GM04504 (cell line): ENCODE data around the gene RAB8B.

Source experiments
- DNase-seq: peaks from one replicate; pipeline ENCODE4 v3.0.0-alpha.2; 2012; ENCODE audit warnings: low read depth

Gene RAB8B

DNA sequence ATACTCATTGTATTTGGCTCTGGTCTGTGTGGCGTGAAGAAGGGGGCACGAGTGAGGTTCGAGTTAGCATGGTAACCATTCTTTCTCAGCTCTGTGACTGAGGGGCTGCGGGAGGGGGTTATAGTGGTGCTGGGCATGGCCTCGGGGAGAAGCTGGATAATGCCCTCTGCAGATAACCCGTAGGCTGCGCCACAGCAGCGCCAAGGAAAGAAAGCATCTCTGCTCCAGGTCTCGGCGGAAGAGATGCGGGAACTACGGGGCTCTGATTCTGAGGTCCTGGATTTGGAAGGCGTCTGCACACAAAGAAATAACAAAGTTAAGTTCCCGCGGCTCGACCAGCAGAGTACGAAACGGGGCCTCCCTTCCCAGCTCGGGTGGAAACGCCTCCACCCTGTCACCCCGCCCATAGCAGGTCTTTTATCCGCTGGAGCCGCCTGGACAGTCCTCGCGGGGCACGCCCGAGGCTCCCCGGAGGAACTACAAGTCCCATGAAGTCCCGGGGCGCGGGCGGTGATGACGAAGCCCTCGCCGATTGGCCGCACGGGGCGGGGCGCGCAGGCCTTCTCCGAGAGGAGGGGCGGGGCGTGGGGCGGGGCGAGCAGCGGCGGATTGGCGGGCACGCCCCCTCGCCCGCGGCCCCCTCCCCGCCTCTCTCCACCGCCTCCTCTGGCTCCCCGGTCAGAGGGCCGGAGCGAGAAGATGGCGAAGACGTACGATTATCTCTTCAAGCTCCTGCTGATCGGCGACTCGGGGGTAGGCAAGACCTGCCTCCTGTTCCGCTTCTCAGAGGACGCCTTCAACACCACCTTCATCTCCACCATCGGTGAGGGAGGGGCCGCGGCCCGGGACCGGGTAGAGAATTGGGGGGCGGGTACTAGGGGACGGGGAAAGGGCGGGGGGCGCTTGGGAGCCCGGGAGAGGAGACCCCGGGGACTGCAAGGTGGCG, at the start of gene RAB8B:
RAB8B (plus strand) TSS at position 681 of the 946 bp plus-strand sequence; CDS start at position 700, 19 bp downstream.
- DNase-seq, result peak; percentile 91

GRCh38 chr15:63140936-63141335, 48.5 kb upstream of the RAB8B start:
- no peak for DNase-seq

DNA sequence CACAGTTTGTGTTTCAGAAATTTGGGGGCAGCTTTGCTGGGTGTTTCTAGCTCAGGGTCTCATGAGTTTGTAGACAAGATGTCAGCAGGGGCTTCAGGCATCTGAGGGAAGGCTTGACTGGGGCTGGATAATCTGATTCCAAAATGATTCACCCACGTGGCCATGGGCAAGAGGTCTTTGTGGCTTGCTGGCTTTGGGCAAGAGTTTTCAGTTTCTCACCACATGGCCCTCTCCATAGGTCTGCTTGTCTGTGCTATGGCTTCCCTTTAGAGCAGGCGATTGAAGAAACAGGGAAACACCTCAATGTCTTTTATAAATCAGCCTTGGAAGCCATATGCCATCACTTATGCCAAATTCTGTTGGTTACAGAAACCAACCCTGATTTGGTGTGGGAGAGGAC, 44.0 kb upstream of the RAB8B start:
- no peak for DNase-seq

DNA sequence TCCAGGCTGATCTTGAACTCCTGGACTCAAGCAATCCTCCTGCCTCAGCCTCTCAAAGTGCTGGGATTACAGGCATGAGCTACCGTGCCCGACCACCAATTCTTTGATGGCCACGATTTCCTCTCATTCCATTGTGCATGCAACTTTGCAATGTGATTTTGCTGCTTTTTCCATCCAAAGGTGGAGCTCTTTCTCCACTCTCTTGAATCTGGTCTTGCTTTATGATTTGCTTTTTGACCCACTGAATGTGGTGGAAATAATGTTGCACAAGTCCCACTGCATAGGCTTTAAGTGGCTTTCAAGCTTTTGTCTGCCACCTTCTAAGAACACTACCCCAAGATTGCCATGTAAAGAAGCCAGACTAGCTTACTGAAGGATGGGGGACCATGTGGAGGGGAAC, 42.7 kb upstream of the RAB8B start:
- DNase-seq, result no peak

- no peak for DNase-seq
Measured at GRCh38 chr15:63151665-63152064, 37.7 kb upstream of the RAB8B start.

DNA sequence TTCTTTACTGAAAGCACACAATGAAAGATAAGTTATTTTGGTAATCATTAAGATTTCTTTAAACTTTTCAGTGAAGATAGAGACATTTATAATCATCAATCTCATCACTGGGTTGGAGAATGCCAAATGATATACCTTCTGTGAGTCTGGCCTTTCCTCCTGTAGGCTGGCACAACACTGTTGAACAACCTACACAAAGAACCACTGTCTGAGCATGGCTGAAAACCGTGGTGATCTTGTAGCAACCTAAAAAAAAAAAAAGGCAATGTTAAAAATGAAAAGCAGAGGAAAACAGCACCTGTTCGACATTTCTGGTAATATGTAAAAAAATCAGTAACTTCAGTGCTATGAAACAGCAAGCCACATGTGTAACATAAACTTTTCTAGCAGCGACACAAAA, 33.9 kb upstream of the RAB8B start:
- no peak for DNase-seq

DNA sequence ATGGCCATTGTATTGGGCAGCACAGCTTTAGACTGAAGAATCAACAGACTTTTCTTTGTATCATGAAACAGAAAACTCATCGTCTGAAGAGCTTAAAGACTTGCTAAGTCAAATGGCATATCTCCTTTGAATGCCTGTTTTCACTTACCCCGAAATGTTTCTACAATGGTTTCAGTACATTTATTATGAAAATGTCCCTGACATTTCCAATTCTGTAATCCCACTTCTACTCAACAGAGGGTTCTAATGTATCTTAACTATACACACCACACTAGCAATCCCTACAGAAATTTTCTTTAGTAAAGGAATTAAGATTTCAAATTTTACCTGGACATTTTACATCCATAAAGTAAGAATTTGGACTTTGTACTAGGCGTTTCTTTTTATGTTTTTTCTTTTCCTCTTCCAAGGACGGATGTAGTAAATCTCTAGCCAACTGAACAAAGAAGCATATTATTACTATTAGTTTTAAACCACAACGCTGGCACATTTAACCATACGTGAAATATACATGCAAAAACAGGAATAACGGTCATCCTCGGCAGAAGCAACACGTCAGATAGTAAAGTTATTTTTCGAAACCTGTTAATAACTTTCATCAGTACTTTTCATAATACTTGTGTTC, 33.2 kb upstream of the RAB8B start:
- no peak for DNase-seq

DNA sequence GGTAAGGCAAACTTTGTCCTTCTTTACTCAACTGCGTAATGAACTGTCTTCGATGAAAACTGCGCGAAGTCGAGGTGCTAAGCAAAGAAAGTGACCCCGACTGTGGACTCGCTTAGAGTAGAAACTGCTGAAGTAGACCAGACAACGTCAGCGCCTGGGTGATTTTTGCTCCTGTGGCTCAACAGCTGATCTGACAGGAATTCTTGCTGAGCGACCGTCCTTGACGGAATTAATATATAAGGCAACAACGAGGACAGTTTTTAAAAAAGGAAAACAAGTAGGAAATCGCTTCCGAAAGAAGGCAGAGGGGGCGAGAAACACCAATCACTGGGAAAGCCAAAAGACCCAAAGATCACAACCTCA, 32.7 kb upstream of the RAB8B start:
- no peak for DNase-seq

DNA sequence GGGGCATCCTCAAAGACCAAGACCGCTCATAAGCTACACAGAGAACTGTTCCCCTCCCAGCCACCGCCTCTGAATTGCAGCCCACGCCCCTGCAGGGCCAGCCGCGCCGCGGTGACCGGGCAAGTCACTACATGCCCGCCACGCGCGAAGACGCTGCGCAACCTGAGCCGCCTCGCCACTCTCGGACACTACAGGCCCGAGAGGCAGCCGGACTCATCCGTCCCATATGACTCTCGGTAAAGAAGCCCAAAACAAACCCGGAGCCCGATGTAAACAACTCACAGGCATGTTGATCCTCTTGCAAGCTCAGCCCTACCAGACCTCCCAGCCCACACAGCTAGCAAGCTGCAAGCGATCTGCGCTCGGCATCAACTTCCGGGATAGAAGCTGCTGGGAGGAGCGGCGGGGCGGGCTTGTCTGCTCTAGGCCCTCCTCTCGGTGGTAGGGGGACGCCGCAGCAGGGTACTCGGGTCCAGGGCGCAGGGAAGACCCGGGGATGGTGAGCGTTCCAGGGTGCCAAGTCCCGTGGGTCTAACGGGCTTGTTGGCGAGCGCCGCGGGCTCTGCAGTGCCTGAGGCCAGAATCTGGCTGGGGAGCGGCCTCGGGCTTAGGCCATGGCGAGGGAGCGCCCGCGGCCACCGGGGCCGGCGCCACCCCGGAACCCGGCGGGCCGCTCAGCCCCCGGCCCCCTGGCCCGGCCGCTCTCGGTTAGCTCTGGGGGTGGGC, 32.1 kb upstream of the RAB8B start, which contains the start of gene RPS27L:
RPS27L (minus strand) TSS at position 360 of the 726 bp plus-strand sequence; CDS start at position 288, 72 bp downstream.
- peak; percentile 82 for DNase-seq

- DNase-seq, result peak; percentile 64
Measured at GRCh38 chr15:63157891-63158431, 31.4 kb upstream of the RAB8B start.

DNA sequence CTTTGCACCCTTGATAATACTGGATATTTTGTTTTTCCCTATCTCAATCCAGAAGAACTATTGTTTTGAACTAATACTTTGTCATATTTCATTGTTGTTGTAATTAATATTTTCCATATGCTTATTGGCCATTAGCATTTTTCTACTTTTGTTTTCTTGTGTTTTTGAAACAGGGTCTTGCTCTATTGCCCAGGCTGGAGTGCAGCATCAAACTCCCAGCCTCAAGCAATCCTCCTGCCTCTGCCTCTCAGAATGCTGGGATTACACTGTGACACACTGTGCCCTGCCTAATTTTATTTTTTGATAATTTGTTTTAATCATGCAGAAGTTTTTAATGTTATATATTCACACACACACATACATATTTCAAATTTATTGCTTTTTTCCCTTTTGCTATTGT, 28.8 kb upstream of the RAB8B start:
- no peak for DNase-seq

GRCh38 chr15:63163217-63163616, 26.2 kb upstream of the RAB8B start:
- DNase-seq, result no peak

DNA sequence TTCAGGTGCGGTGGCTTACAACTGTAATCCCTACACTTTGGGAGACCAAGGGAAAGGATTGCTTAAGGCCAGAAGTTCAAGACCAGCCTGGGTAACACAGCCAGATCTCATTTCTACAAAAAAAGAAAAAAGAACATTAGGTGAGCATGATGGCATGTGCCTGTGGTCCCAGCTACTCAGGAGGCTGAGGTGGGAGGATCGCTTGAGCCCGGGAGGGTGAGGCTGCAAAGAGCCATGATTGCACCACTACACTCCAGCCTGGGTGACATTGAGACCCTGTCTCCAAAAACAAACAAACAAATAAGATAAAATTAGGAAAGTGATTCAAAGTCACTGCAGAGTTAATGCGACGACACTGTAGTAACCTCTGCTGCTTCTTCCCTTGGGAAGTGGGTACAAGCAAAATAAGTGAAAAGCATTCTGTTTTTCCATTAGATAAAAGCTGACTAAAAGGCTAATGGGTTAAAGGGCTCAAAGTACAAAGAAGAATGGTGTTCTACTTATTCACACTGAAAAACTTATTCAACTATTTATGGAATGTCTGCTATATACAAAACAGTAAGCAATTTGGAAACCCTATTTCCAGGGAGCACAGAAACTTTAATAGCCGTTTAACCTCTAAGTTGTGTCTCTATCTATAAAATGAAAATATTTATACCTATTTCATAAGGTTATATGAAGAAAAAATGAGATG, 24.1 kb upstream of the RAB8B start:
- DNase-seq, result no peak

DNA sequence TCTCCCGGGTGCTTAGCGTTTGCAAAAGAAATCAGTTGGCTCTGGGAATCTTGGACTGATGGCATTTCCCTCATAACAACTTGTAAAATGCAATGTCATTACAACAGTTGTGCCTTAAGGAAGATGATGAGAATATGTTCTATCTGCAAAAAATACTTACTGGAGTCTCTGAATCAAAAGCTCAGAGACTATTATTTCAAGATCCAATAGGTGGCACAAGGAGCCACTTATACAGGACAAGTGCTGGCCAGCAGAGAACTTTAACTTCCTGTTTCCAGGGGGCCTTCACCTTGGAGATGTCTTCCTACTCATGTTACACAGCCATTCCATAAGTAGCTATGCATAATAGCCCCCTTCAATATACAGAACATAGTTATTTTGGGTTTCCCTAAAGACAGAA, 23.2 kb upstream of the RAB8B start:
- no peak for DNase-seq

GRCh38 chr15:63169788-63170187, 19.6 kb upstream of the RAB8B start:
- DNase-seq, result no peak

DNA sequence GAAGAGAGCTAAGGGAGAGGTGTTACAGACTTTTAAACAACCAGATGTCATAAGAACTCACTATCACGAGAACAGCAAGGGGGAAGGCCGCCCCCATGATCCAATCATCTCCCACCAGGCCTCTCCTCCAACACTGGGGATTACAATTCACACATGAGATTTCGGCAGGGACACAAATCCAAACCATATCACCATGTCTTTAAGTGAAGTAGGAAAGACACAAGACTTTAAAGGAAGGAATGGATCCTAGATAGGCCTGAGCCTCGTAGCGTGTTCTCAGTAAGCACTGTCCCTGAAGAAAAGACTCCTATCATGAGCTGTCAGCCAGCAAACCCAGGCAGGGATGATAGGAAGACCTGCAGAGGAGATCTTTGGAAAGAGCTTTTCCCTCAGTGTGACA, 17.0 kb upstream of the RAB8B start:
- DNase-seq, result no peak

GRCh38 chr15:63172851-63173451, 16.5 kb upstream of the RAB8B start:
- DNase-seq, result no peak

- DNase-seq, result no peak
Measured at GRCh38 chr15:63176302-63176701, 13.1 kb upstream of the RAB8B start.

- DNase-seq, result no peak
Measured at GRCh38 chr15:63178034-63178433, 11.4 kb upstream of the RAB8B start.

GRCh38 chr15:63180746-63181145, 8.7 kb upstream of the RAB8B start:
- no peak for DNase-seq

GRCh38 chr15:63181648-63182047, 7.8 kb upstream of the RAB8B start:
- no peak for DNase-seq
